GM20000 (cell line): ENCODE measurements around the gene YPEL4.

Experiments
- DNase-seq: peaks from one replicate; pipeline ENCODE4 v3.0.0; 2012; ENCODE audit warnings: low spot score
- CTCF ChIP-seq: IDR thresholded peaks from 2 replicates; pipeline ENCODE4 v1.5.1; 2012; ENCODE audit warnings: mild to moderate bottlenecking, control low read depth; ENCODE audit errors: extremely low read depth, missing control alignments

YPEL4 gene

GRCh38 chr11:57615308-57615707 lies 34.4 kb downstream of the YPEL4 start:
- DNase-seq: no peak
- TF ChIP-seq CTCF: no peak

- no peak for TF ChIP-seq CTCF
- no peak for DNase-seq
Measured at GRCh38 chr11:57614234-57614772, 35.4 kb downstream of the YPEL4 start.

- DNase-seq: no peak
- no peak for TF ChIP-seq CTCF
Measured at GRCh38 chr11:57610170-57610569, 39.5 kb downstream of the YPEL4 start.

GRCh38 chr11:57605028-57605420 lies 44.7 kb downstream of the YPEL4 start:
- DNase-seq: no peak
- TF ChIP-seq CTCF: no peak

GRCh38 chr11:57604296-57605027 lies 45.2 kb downstream of the YPEL4 start:
- no peak for DNase-seq
- TF ChIP-seq CTCF: no peak

- no peak for DNase-seq
- no peak for TF ChIP-seq CTCF
Measured at GRCh38 chr11:57601297-57601696, 48.4 kb downstream of the YPEL4 start.

GRCh38 chr11:57599381-57599780 lies 50.3 kb downstream of the YPEL4 start:
- no peak for DNase-seq
- TF ChIP-seq CTCF: no peak
